ENCODE data around the gene TRMT61A. TPM values are rescaled to one million over a fixed set of nuclear protein-coding genes. Genes with fewer than 3 reads are reported as not detected.

Gene TRMT61A
- total RNA-seq, 1 experiment from 2014 or later, result 15.5 TPM

DNA sequence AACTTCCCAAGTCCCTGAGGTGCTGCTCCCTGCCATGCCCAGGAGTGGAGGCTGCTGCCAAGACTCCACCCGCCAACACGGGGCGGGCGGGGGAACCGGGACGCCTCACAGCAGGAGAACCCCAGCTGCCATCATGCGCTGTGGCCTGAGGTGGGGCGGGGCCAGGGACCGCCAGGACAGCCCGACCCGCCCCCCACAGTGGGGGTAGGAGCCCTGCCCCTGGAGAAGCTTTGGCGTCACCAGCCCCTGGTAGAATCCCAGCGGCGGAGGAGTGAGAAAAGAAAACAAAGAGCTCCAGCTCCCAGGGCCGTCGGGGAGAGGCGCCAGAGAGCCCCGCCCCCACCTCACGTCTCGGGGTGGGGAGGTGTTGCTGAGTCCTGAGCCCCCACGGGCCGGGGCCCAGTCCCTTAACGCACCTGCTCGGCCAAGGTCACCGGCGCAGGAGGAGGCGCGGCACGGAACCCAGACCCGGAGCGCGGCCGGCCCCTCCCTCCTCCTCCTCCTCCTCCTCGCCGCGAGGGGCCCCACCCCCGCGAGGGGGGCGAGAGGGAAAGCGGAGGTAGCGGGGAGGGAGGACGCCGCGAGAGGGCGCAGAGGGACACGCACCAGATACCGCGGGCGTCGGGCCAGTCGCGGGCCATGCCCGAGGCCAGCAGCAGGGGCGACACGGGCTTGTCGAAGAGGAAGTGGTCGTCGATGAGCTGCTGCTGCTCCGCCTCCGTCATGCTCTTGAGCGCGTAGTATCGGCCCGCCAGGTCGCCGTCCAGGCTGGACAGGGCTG, 8.1 kb upstream of the TRMT61A start (continued):
- TF ChIP-seq ZNF423 (CRISPR knock-in tag; IDR thresholded peaks at IDR 0.05), result peak; percentile 6; the same call in 1 of the 2 replicates
- TF ChIP-seq, protein P1, sequence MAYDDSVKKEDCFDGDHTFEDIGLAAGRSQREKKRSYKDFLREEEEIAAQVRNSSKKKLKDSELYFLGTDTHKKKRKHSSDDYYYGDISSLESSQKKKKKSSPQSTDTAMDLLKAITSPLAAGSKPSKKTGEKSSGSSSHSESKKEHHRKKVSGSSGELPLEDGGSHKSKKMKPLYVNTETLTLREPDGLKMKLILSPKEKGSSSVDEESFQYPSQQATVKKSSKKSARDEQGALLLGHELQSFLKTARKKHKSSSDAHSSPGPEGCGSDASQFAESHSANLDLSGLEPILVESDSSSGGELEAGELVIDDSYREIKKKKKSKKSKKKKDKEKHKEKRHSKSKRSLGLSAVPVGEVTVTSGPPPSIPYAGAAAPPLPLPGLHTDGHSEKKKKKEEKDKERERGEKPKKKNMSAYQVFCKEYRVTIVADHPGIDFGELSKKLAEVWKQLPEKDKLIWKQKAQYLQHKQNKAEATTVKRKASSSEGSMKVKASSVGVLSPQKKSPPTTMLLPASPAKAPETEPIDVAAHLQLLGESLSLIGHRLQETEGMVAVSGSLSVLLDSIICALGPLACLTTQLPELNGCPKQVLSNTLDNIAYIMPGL (CRISPR knock-in tag; IDR thresholded peaks at IDR 0.05), result peak; percentile 52
- TF ChIP-seq, protein P2, sequence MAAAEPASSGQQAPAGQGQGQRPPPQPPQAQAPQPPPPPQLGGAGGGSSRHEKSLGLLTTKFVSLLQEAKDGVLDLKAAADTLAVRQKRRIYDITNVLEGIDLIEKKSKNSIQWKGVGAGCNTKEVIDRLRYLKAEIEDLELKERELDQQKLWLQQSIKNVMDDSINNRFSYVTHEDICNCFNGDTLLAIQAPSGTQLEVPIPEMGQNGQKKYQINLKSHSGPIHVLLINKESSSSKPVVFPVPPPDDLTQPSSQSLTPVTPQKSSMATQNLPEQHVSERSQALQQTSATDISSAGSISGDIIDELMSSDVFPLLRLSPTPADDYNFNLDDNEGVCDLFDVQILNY (CRISPR knock-in tag; IDR thresholded peaks at IDR 0.05), result 0 out of 2 replicates have a peak, but pooled peaks have one; percentile 46
- peak; percentile 35; the same call in 1 of the 2 replicates for TF ChIP-seq CTCF (IDR thresholded peaks at IDR 0.05)
- TF ChIP-seq STAT6 (CRISPR knock-in tag; conservative IDR thresholded peaks at IDR 0.05; ENCODE audit: low read depth), result no peak

GRCh38 chr14:103521438-103521950, 7.5 kb upstream of the TRMT61A start:
- Mint-ChIP-seq H3K9me3 (no peaks in the 10 kb centered on the region), H3K27ac (no peak overlapping the region), H3K4me3 (no peak overlapping the region), H3K4me1 (peaks cover 22% of the 10 kb centered on the region), H3K36me3 (peaks cover 12% of the 10 kb centered on the region), H3K27me3 (ENCODE audit: low read depth) (peaks cover 27% of the 10 kb centered on the region)
- ATAC-seq (no peak), DNase-seq (ENCODE audit: low spot score) (peak; percentile 33)
- ChIA-PET POLR2A (interaction anchor here (1.3 to 8.3 kb wide), 3 partner anchors 8 to 20 kb away, joined by 4 to 65 read pairs (median 5); partner anchors contain the start of gene TRMT61A), CTCF (interaction anchor here (0.6 to 12.2 kb wide), 12 partner anchors 8 to 417 kb away, joined by 3 to 455 read pairs (median 8); partner anchors contain the start of genes BAG5 and TRMT61A)
- TF ChIP-seq CBFB (CRISPR knock-in tag; IDR thresholded peaks at IDR 0.05; ENCODE audit: low read depth) (no peak), STAT6 (CRISPR knock-in tag; conservative IDR thresholded peaks at IDR 0.05; ENCODE audit: low read depth) (no peak; the same call in 1 of the 2 replicates), ZBTB43 (CRISPR knock-in tag; IDR thresholded peaks at IDR 0.05) (no peak; the same call in 1 of the 2 replicates), FOXP4 (CRISPR knock-in tag; IDR thresholded peaks at IDR 0.05) (peak; percentile 24; the same call in 1 of the 2 replicates), CTCF (IDR thresholded peaks at IDR 0.05) (no peak), SMAD3 (CRISPR knock-in tag; IDR thresholded peaks at IDR 0.05; ENCODE audit: borderline replicate concordance) (no peak), IRF1 (CRISPR knock-in tag; IDR thresholded peaks at IDR 0.05) (peak; percentile 33; the same call in 1 of the 2 replicates), TP53 (CRISPR knock-in tag; IDR thresholded peaks at IDR 0.05) (no peak), ESRRA (CRISPR knock-in tag; IDR thresholded peaks at IDR 0.05; ENCODE audit: borderline replicate concordance) (no peak)
- TF ChIP-seq, protein P3, sequence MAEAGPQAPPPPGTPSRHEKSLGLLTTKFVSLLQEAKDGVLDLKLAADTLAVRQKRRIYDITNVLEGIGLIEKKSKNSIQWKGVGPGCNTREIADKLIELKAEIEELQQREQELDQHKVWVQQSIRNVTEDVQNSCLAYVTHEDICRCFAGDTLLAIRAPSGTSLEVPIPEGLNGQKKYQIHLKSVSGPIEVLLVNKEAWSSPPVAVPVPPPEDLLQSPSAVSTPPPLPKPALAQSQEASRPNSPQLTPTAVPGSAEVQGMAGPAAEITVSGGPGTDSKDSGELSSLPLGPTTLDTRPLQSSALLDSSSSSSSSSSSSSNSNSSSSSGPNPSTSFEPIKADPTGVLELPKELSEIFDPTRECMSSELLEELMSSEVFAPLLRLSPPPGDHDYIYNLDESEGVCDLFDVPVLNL (CRISPR knock-in tag; IDR thresholded peaks at IDR 0.05; ENCODE audit: borderline replicate concordance, low read depth), result peak; percentile 35; the same call in 1 of the 2 replicates
